Fibroblast of skin of right quadriceps (primary cell): ENCODE measurements around the gene FOXE3.

Source experiments
- DNase-seq: peaks from one replicate; pipeline ENCODE4 v3.0.0-alpha.2; 2013

The FOXE3 gene

DNA sequence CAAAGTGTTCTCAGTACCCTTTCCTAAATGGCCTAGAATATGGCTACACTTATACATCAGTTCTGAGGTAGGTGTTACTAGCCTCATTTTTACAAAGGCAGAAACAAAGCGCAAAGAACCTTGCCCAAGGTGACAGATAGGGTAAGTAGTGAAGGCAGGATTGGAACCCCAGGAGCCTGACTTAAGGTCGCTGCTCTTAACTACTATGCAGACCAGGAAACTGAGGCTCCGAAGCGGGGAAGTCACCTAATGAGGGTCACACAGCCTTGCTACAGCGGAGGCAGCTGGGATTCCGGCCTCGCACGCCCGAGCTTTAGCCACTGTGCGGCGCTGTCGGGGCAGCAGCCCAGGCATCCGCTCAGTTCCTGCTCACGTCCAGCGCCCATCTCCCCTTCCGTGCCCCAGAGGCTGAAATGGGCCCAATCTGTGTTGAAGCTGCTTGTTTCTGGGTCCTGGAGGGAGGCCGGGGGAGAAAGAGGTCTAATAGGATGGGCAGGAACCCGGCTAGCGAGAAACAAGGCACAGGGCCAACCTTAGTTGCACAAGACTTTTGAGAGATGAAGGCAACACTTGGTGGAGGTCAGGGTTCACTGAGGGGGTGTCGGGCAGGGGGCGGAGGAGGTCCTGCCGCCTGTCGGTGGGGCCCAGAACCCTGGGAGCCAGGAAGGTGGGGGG, 20.4 kb downstream of the FOXE3 start:
- peak; percentile 45 for DNase-seq

DNA sequence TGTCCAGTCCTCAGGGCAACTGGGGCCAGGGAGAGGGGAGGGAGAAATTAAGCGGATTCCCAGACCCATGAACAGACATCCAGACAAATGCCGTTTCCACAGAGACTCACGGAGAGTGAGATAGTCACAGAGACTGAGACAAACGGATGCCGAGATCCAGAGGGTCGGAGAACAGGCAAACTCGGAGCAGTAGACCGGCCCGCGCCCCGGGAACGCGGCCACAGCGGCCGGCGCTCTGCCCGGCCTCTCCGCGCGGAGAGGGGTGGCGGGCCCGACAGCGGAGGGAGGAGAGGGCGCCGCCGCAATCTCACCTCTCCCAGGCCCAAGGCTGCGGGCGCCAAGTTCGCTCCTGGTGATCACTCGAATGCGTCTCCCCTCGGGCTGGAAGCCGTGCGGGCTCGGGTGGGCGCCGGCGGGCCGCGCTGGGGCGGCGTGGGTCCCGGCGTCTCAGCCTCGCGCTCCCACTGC, 20.9 kb downstream of the FOXE3 start:
- DNase-seq, result no peak

DNA sequence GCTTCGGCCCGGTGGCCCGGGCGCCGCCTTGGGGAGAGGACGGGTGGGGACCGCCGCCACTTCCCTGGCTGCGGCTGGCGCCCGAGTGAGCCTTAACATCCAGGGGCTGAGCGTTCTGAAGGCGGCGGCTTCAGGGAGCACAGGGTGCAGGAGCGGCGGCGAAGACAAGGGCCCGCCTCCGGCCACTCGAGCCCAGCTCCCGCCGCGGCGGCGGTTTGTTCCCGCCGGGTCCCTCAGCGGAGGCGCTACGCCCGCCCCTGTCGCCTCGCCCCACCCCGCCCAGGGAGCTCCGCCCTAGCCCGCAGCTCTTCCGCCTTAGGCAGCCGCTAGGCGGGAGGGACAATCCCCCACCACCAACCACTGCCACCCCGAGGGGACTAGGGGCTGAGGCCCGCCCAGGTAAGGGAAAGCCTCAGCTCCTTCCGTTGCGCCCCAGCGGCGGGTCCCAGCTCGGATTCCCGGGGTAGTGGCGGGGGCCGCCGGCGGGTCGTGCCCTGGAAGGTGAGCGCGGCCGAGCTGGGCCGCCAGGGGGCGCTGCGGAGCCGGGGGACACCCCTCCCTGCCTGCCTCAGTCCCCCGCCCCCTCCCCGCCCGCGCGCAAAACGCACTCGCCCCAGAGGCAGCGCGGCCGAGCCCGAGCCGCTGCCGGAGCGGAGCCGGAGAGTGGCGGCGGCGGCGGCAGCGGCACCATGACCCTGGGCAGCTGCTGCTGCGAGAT, 21.5 kb downstream of the FOXE3 start, which contains the start of gene FOXD2:
Gene FOXD2 (plus strand): TSS at position 598 of the 718 bp plus-strand sequence. CDS start 92 bp downstream, at position 690.
- DNase-seq, result peak; percentile 73

DNA sequence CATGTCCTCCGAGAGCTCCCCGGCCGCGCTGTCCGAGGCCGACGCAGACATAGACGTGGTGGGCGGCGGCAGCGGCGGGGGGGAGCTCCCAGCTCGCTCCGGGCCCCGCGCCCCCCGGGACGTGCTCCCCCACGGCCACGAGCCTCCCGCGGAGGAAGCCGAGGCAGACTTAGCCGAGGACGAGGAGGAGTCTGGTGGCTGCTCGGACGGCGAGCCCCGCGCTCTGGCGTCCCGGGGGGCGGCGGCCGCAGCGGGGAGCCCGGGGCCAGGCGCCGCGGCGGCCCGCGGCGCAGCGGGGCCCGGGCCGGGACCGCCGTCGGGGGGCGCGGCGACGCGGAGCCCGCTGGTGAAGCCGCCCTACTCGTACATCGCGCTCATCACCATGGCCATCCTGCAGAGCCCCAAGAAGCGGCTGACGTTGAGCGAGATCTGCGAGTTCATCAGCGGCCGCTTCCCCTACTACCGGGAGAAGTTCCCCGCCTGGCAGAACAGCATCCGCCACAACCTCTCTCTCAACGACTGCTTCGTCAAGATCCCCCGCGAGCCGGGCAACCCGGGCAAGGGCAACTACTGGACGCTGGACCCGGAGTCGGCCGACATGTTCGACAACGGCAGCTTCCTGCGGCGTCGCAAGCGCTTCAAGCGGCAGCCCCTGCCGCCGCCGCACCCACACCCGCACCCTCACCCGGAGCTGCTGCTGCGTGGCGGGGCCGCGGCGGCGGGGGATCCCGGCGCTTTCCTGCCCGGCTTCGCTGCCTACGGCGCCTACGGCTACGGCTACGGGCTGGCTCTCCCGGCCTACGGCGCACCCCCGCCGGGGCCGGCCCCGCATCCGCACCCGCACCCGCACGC, 22.3 kb downstream of the FOXE3 start:
- DNase-seq, result no peak

DNA sequence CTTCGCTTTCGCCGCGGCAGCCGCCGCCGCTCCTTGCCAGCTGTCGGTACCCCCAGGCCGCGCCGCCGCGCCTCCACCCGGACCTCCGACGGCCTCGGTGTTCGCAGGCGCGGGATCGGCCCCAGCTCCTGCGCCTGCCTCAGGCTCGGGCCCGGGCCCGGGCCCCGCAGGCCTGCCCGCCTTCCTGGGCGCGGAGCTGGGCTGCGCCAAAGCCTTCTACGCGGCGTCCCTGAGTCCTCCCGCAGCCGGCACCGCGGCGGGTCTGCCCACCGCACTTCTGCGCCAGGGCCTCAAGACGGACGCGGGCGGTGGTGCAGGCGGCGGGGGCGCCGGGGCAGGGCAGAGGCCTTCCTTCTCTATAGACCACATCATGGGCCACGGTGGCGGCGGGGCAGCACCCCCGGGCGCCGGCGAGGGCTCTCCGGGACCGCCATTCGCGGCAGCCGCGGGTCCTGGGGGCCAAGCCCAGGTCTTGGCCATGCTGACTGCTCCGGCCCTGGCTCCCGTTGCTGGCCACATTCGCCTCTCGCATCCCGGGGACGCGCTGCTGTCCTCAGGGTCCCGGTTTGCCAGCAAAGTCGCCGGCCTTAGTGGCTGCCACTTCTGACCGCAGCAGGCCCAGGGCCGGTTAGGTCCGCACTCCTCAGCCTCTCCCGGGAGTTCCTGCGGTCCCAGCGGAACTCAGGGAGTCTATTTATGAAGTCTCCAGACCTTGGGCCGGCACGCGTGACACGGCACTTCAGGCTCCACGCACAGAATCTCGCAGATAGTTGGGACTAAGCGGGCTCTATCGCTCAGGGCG, 23.1 kb downstream of the FOXE3 start:
- DNase-seq, result no peak

DNA sequence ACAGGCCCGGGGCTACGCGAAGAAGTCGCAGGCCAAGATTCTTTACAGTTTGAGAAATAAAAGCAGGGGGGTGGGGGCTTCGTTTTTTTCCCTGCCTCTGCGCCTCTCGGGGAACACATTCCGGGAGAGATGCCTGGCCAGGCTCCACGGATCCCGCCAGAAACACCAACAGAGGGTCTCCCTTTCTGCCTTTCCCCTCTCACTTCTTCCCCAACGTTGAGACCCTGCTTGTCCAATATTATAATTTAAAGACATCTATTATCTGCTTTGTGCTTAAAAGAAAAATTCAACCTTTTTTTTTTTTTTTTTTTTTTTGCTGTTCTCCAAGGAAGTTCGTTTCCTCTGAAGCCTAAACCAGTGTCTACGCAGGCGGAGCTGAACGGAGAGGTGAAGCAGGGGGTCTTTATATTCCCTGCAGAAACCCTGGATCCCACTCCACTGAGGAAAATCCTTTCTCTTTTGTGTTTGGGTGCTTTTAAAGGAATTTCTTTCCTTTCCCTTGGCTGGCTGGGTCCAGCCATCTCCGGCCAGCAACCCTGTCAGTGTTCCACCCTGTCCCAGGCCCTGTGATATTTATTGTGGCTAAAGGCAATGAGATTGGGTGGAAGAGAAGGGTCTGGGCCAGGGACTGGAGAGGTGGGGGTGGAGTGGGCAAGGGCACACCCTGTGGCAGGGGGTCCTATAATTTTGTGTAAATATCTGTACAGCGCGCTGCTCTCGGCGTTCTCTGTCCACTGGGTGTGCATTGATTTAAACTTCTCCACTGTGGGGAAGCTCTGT, 23.9 kb downstream of the FOXE3 start:
- no peak for DNase-seq

DNA sequence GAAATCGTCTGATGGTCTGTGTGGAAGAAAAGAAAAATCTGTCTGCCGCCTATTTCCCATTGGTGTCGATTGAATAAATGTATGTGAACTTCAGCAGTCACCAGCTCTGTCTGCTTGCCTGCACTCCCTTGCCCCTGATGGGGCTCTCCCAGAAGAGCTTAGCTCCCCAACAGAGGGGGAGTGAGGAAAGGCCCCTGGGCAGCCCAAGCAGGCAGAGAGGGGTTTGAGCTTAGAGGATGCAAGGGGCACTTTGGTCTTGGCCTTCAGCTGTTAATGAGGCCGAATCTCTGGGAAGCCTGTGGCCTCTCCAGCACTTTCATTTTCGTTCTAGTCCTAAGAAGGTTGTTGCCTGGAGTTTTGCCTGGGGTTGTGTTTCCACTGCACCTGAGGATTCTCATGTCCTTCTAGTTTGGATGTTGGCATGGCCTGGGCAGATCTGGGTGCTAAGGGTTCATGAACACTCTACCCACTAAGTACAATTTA, 24.6 kb downstream of the FOXE3 start:
- no peak for DNase-seq

DNA sequence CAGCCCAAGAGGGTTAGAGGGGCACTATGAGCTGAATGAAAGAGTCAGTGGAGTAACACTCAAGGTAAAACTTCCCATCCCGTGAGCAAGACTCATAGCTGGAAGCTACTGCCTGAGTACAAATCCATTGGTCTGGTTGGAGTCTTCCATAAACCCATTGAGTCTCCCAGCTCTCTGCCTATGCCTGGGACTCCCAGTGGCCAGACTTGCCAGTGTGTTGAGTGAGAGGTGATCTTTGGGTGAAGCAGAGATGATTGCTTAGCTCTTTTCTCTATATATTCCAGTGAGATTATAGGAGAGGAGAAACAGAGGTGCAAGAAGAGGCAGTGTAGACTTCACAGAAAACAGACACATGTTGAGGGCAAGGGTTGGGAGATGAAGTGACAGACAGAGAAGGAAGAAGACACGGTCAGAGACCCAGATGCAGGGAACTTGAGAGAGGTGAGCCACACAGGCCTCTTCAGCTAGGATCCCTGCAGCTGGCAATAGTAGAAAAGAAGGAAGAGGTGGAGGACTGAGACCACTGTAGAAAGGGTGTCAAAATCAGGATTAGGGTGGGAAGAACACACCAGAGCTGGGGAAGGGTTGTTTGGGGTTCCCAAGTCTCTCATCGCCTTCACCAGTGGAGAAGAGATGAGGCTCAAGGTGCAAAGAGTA, 25.5 kb downstream of the FOXE3 start:
- DNase-seq, result no peak

DNA sequence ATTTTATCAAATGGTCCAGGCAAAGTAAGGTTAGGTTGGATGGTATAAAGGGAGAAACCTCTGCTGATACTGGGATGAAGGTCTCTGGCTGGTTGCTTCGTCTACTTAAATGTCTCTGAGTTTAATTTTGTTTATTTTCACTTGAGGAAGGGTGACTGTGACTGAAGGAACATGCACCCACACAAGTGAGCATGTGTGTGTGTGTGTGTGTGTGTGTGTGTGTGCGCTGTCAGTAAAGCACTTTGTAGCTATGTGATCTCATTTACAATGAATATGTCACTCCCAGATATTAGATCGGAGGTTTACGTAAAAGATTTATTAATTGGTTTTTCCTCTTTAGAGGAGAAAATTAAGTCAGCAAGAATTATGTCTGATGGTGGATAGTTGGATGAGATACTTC, 26.1 kb downstream of the FOXE3 start:
- no peak for DNase-seq

DNA sequence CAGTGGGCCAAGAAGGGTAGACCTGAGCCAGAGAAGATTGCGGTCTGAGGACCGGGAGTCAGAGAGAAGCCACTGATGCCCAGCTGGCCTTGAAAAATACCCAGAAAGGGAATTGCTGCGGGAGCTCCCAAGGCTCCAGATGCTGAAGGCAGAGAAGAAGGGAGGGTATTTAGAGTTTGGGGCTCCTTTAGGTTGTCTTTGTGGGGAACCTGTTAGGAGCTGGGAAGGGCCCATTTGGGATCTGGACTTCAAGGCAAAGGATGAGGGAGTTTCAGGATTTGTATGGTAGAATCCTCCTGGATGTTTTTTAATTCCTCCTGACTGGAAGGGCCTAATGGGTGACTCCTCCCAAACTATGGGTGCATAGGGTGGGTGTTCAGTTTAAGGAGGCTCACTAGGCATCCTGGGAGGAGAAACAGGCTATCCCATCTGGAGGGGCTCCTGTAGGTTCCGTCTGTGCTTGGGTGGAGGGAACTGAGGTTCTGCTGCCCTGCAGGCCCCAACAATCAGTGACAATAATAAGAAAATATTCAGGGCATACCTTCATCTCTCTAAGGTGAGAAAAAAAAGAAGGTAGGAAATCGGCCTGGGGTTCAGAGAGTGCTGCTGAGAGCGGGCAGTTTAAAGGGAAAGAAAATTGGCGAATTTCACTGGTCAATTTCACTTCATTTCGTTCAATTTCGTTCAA, 26.9 kb downstream of the FOXE3 start:
- DNase-seq, result no peak

DNA sequence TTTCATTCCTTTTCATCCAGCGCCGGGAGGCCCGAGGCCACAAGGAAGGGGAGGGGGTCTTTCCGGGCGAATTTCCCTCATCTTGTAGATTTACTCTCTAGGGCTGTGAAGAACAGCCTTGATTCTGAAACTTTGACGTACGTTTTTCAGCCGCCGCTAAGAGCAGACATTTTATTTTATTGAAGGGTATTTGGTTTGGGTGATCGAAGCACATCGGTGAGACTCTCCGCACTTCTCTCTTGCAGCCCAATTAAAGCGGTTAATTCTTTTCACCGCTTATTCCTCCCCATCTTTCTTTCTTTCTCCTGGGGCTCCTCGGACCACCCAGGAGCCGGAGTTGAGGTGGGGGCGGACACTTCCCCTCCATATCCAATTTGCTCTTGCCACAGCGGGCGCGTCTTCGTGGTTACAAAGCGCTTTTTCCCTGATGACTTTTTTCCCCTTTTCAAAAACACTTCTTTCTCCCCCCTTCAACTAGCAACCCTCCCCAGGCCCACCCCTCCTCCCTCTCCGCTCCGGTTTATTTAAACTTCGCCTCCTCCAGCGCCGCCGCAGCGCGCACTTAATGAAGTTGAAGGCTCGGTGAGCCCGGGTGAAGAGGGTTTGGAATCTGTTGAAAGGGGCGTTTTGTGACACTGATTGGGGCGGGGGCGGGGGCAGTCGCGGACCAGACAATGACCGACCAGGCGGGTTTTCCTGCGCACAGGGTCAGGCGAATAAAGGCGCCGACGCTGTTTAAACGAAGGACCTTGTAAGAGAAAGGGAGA, 27.6 kb downstream of the FOXE3 start:
- no peak for DNase-seq

DNA sequence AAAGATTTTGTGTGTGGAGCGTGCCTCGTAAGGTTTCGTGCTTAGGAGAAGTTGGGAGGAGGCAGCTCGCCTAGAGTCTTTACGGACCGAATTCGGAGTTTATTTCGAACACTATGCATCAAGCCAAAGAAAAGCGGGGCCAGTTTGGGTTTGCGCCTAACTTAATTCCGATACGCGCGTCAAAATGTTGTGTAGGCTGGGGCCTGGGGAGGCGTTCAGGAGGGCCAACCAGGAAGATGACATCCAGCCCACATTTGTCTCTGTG, 28.1 kb downstream of the FOXE3 start:
- DNase-seq, result no peak

DNA sequence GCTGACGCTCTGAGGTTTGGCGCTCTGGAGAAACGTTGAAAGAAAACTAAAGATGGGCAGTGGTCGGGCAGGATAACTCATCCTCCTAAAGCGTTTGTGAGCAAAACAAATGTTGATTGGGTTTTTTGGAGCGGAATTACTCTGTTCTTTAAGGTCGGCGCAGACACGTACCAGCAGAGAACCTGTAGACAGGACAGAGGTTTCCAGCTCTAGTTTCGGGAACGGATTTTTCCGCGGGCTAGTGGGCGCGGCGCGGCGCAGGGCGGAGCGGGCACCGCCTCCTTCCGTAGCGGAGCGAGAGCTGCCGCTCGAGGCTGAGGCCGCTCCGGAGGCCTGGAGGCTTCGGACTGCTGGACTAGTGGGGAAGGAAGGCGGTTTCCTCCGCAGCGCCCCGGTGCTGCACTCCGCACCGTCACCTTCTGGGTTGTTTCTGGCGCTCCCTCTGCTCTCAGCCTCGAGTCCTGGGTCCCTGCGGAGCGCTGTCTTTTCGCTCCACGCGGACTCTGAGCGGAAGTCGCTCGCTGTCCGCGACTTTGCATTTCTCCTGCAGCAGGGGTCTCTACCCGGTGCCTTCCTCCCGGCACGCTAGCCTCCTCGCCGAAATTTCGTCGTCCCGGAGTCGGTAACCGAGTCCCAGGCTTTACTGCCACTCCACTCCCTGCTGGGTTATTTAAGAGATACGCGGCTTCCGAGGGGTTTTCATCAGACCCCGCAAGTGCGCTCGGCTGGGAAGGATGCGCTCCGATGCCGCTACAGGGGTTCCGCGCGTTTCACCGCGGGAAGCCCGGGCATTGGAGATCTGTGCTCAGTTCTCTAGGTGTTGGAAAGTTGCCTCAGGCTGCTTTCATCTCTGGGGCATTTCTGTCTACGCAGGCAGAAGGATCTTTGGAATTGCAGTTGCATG, 28.7 kb downstream of the FOXE3 start:
- no peak for DNase-seq

DNA sequence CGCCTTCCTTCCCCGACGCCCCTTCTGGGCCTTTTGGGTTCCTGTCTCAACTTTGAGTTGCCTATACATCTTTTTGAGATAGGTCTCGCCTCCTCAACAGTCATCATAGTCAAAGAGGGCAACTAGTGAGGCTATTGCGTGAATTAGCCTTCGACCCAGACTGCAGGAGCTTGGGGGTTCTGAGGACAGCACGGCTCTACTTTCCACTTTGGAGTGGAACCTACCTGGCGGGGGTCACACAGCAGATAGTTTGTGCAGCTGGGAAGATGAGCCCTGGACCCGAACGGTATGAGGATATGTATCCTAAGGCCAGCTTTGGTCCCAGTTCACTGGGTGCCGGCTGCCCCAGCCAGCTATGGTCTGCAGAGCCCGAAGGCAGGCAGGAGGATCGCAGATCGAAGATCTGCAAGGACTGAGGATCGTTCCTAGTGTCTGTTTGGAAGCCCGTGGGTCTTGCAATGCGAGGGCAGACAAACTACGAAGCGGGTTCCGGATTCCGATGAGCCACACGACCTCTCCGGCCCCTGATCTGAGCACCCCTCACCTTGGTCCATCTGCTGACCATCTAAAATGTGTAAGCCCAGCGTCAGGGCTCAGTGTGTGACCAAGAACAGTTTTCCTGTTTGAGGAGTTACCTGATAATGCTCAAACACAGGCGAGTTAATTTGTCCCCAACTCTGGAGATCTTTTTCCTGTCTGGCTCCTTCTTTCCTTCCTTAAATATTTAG, 29.9 kb downstream of the FOXE3 start:
- DNase-seq, result no peak

DNA sequence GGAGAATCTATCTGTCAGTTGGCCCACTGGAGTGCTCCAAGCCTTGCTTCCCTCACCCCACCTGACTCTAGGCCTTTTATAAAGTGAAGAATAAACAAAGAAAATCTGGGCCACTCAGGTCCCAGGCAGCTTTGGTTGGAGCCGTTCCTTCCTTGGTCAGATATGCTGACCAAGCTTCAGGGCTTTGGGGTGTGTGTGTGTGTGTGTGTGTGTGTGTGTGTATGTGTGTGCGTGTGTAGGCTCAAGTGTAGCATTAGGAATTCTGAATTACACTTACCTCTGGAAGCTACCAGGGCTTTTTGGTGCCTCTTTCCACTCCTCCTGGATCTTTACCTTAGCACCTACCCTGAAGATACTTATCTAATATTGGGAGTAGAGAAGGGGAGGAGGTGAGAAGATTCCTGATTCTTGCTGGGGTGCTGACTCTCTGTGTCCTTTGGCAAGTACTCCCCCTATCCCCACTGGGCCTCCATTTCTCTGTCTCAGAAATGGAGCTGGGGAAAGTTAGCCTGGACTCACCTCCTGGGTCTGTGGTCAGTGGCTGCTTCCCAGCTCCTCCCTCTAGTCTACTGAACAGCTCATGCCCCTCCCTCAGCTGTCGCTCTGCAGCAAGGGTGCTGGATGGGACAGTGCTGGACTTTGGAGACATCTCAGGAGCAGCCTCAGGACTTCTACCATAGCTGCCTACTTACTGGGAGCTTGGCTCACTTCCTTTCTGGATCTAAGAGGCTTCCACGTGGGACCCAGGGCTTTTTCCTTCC, 32.6 kb downstream of the FOXE3 start:
- DNase-seq, result no peak

DNA sequence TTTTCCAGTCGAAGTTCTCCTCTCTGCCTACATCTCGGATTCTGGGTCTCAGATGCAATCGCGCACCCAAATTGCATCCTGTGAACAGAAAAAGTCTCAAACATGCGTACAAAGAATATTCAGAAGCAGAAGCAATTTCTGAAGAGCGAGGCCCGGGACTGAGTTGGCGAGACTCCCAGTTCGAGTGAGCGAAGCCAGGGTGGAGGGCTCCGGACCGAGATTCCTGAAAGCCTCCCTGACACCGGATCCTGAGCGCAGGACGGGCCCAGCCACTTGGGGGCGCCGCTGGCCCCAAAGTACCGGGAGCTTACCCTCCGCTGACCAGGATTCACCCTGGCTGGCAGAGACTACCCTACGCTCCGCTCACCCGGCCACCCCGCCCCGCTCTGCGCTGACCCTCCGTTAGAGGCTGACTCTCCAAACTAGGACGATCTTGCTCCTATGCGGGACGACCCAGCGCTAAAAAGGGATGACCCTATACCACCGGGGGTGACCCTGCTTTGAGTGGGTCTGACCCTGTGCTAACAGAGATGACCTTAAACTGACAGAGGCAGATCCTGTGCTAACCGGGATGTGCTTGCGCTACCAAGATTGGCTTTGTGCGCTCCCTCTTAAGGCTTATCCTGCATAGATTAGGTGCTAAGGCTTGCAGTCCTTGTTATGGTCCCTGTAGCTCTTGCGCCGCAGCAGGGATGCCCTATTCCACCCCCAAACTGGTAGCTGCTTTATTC, 33.9 kb downstream of the FOXE3 start:
- no peak for DNase-seq

DNA sequence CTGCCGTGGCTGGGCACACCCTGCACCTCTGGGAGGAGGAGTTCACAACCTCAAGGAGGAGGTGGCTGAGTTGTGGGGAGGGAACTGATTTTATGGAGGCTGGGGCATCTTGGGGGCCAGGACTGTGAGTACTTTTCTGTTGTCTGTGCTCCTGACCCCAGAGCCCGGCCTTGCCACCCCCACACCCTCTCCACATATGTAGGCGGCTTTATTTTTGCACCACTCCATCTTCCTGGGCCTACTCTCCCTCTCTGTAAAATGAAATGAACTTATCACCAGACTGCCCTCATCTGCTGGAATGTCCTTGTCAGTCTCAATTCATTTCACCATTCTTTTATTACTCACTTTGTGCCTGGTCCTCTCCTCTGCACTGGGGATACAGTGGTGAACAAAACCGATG, 34.5 kb downstream of the FOXE3 start:
- no peak for DNase-seq
